ENCODE data around the gene THRA.

Gene THRA

GRCh38 chr17:40023590-40024292 lies 39.0 kb upstream of the THRA start:
- TF ChIP-seq ZFX (IDR thresholded peaks at IDR 0.05): no peak
- TF ChIP-seq, protein P1, sequence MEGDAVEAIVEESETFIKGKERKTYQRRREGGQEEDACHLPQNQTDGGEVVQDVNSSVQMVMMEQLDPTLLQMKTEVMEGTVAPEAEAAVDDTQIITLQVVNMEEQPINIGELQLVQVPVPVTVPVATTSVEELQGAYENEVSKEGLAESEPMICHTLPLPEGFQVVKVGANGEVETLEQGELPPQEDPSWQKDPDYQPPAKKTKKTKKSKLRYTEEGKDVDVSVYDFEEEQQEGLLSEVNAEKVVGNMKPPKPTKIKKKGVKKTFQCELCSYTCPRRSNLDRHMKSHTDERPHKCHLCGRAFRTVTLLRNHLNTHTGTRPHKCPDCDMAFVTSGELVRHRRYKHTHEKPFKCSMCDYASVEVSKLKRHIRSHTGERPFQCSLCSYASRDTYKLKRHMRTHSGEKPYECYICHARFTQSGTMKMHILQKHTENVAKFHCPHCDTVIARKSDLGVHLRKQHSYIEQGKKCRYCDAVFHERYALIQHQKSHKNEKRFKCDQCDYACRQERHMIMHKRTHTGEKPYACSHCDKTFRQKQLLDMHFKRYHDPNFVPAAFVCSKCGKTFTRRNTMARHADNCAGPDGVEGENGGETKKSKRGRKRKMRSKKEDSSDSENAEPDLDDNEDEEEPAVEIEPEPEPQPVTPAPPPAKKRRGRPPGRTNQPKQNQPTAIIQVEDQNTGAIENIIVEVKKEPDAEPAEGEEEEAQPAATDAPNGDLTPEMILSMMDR (conservative IDR thresholded peaks at IDR 0.05): no peak
- peak overlapping the region; percentile 21 for H3K27ac ChIP-seq

DNA sequence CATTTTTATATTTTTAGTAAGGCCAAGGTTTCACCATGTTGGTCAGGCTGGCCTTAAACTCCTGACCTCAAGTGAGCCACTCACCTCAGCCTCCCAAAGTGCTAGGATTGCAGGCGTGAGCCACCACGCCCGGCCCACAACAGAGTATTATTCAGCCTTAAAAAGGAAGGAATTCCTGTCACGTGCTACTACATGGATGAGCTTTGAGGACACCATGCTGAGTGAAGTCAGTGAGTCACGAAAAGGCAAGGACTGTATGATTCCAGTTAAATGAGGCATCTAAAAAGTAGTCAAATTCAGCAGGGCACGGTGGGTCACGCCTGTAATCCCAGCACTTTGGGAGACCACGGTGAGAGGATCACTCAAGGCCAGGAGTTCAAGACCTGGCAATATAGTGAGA lies 37.9 kb upstream of the THRA start:
- no peak overlapping the region for H3K27ac ChIP-seq
- no peak for TF ChIP-seq ZFX (IDR thresholded peaks at IDR 0.05)
- TF ChIP-seq, protein P1 (conservative IDR thresholded peaks at IDR 0.05): no peak

GRCh38 chr17:40025559-40025958 lies 37.2 kb upstream of the THRA start:
- no peak for TF ChIP-seq ZFX (IDR thresholded peaks at IDR 0.05)
- TF ChIP-seq, protein P1 (conservative IDR thresholded peaks at IDR 0.05): no peak
- no peak overlapping the region for H3K27ac ChIP-seq

- 0 out of 2 replicates have a peak overlapping the region, but pooled peaks have one; percentile 7 for H3K27ac ChIP-seq
- TF ChIP-seq, protein P1 (conservative IDR thresholded peaks at IDR 0.05): no peak
- no peak for TF ChIP-seq ZFX (IDR thresholded peaks at IDR 0.05)
These were observed 36.6 kb upstream of the THRA start for GRCh38 chr17:40025991-40026815.

GRCh38 chr17:40026816-40027613 lies 35.8 kb upstream of the THRA start:
- TF ChIP-seq, protein P1 (conservative IDR thresholded peaks at IDR 0.05): peak; percentile 97
- no peak for TF ChIP-seq ZFX (IDR thresholded peaks at IDR 0.05)
- H3K27ac ChIP-seq: 0 out of 2 replicates have a peak overlapping the region, but pooled peaks have one; percentile 7

- TF ChIP-seq ZFX (IDR thresholded peaks at IDR 0.05): no peak
- TF ChIP-seq, protein P1 (conservative IDR thresholded peaks at IDR 0.05): no peak
- H3K27ac ChIP-seq: no peak overlapping the region
These were observed 35.2 kb upstream of the THRA start for GRCh38 chr17:40027614-40028012.

All from C4-2B (cell line).